HEK293T (cell line): ENCODE data around the gene C6orf136.

Source experiments
- ARNT ChIP-seq: fragments of 450-650 bp; IDR thresholded peaks from 2 replicates; pipeline ENCODE4 v1.6.1; 2017; ENCODE audit warnings: mild to moderate bottlenecking
- BHLHE40 ChIP-seq: fragments of 450-650 bp; IDR thresholded peaks from 2 replicates; pipeline ENCODE4 v1.6.1; 2016; ENCODE audit warnings: mild to moderate bottlenecking, moderate library complexity, borderline replicate concordance
- CTBP1 ChIP-seq: fragments of 450-650 bp; IDR thresholded peaks from 2 replicates; pipeline ENCODE4 v1.6.1; 2016; ENCODE audit warnings: borderline replicate concordance
- FOXA1 ChIP-seq: fragments of 450-650 bp; IDR thresholded peaks from 2 replicates; pipeline ENCODE4 v1.6.1; 2016; ENCODE audit warnings: mild to moderate bottlenecking
- FOXK2 ChIP-seq: fragments of 450-650 bp; IDR thresholded peaks from 2 replicates; pipeline ENCODE4 v1.6.1; 2016; ENCODE audit warnings: mild to moderate bottlenecking
- FOXM1 ChIP-seq: fragments of 450-650 bp; IDR thresholded peaks from 2 replicates; pipeline ENCODE4 v1.6.1; 2017; ENCODE audit warnings: mild to moderate bottlenecking, borderline replicate concordance
- HDGF ChIP-seq: fragments of 450-650 bp; IDR thresholded peaks from 2 replicates; pipeline ENCODE4 v1.6.1; 2017; ENCODE audit warnings: antibody characterized with exemption, borderline replicate concordance
- L3MBTL2 ChIP-seq: fragments of 450-650 bp; conservative IDR thresholded peaks from 2 replicates; pipeline ENCODE4 v1.6.1; 2016; ENCODE audit warnings: mild to moderate bottlenecking
- NFRKB ChIP-seq: fragments of 450-650 bp; IDR thresholded peaks from 2 replicates; pipeline ENCODE4 v1.6.1; 2016; ENCODE audit warnings: mild to moderate bottlenecking, moderate library complexity
- SP1 ChIP-seq: fragments of 450-650 bp; IDR thresholded peaks from 2 replicates; pipeline ENCODE4 v1.6.1; 2017
- TARDBP ChIP-seq: fragments of 450-650 bp; IDR thresholded peaks from 2 replicates; pipeline ENCODE4 v1.6.1; 2016
- TF ChIP-seq, protein P1 (sequence below): fragments of 450-650 bp; IDR thresholded peaks from 2 replicates; pipeline ENCODE4 v1.6.1; 2016

DNA sequence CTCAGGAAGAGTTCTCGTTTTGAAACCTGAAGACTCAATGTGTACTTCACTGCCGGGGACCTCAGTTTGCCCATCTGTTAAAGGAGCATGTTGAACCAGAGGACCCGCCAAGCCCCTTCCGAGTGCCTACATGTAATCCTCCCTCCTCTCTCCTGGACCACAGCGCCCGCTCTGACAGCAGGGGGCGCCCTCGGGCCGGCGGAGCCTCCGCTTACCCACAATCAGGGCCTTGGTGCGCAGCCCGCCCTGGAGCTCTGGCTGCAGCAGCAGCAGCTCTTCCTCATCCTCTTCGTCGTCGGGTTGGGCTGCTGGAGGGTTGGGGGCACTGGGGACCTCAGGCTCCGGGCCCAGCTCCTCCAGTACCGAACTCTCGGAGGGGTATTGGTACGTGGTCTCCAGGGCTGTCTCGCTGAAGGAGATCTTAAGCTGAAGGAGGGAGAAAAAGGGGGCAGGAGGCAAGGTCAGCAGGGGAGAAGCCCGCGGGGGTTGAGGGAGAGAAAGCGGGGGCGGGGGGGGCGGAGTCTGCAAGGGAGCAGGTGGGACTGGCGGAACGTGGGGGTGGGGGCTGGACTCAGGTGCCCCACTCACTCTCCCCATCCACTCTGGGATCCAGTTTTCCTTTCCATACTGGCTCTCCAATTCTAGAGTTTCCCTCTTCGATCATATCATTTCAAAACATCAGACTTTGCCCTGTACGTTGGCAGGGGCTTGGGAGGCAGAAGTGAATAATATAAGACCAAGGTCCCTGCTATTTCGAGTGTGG is 32.2 kb downstream of the C6orf136 start:
- TF ChIP-seq SP1, result no peak
- no peak for TF ChIP-seq FOXM1
- no peak for TF ChIP-seq FOXA1
- TF ChIP-seq, protein P1, sequence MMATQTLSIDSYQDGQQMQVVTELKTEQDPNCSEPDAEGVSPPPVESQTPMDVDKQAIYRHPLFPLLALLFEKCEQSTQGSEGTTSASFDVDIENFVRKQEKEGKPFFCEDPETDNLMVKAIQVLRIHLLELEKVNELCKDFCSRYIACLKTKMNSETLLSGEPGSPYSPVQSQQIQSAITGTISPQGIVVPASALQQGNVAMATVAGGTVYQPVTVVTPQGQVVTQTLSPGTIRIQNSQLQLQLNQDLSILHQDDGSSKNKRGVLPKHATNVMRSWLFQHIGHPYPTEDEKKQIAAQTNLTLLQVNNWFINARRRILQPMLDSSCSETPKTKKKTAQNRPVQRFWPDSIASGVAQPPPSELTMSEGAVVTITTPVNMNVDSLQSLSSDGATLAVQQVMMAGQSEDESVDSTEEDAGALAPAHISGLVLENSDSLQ, result no peak
- no peak for TF ChIP-seq L3MBTL2
- TF ChIP-seq BHLHE40, result no peak
- TF ChIP-seq FOXK2, result no peak
- TF ChIP-seq TARDBP, result no peak
- TF ChIP-seq ARNT, result no peak
- TF ChIP-seq HDGF, result no peak
- TF ChIP-seq NFRKB, result no peak
- TF ChIP-seq CTBP1, result no peak
